GM18498 (cell line): ENCODE measurements around the gene PDE3A.
"Not testable (repeated sequence)": the region's sequence is repeated elsewhere in the genome, so short reads cannot be mapped to it uniquely, and the experiment has no call there.

Source experiments
- ATAC-seq: cut with Tn5 transposase; IDR thresholded peaks from one replicate; pipeline ENCODE4 v1.9.1; 2021; ENCODE audit warnings: mild to moderate bottlenecking, moderate library complexity; ENCODE audit not compliant: unreplicated experiment

Gene PDE3A

GRCh38 chr12:20596061-20596460 is 227.7 kb downstream of the PDE3A start:
- no peak for ATAC-seq

- ATAC-seq, result no peak
These were observed 231.4 kb downstream of the PDE3A start for GRCh38 chr12:20599757-20600156.

DNA sequence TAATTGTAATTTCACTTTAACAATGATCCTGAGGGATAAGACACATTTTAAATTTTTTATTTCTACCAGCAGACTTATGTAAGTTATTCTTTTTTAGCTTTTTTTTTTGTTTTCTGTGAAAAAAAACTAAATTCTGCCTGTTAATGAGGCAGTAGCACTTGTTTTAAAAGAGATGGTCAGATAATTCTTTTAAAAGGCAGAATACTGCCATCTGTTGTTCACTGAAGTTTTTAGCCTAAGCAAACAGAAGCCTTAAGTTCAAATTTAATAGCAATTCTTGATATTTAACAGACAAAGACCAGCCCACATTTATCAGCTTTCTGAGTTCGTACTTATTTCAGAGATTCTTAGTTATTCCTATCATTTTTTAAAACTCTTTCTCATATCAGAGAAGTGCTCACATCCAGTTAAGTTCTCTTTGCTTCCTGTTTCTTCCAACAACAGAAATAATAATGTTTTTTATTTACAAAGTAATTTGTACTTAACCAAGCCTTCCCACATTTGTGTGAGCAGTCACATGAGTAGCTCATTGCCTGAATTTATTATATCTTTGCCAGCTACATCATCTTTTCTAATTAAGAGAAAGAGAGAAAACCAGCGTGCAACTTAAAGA is 233.4 kb downstream of the PDE3A start:
- no peak for ATAC-seq

- ATAC-seq, result no peak
These were observed 234.5 kb downstream of the PDE3A start for GRCh38 chr12:20602641-20603391.

DNA sequence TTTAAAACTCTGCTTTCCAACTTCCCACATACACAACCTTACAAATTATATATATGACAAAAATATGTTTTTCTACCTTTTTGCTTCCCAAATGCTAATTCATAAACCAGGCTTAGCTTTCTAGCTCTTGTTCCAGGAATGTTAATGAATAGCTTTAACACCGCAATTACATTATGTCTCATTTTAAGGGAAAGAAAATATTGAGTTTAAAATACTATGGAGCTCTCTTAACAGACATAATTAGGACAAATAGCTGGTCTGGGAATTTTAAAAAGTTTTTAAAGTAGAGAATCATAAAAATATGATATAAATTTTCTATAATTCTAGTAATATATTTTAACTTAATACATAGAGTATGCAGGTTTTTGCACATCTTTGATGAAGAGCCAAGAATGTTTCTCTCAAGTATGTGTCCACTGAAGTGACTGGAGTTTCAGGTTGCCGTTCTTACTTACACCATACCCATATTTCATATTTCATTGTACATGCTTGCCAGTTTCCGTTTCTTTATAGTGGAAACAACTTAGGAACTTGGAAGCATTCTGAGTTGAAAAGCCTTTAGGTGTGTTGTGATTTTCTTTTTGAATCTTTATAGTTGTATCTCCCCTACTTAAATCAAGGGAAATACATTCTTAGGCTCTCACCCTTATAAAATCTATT is 236.2 kb downstream of the PDE3A start:
- no peak for ATAC-seq

GRCh38 chr12:20615020-20615419 is 246.7 kb downstream of the PDE3A start:
- ATAC-seq, result not testable (repeated sequence)

DNA sequence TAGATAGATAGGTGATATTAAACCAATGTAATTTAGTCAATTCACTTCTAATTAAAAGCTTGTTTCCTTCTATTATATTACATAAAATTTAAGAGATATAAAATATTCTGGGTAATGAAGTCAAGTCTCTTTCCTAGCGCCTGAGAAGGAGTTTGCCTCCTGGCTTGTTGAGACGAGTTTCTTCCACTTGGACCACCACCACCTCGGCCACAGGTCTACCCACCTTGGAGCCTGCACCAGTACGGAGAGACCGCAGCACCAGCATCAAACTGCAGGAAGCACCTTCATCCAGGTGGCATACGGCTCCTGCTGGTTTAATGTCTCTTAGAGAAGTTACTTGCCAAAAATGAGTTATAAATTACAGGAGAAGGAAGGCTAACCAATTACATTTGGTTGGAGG is 247.8 kb downstream of the PDE3A start:
- ATAC-seq, result no peak

DNA sequence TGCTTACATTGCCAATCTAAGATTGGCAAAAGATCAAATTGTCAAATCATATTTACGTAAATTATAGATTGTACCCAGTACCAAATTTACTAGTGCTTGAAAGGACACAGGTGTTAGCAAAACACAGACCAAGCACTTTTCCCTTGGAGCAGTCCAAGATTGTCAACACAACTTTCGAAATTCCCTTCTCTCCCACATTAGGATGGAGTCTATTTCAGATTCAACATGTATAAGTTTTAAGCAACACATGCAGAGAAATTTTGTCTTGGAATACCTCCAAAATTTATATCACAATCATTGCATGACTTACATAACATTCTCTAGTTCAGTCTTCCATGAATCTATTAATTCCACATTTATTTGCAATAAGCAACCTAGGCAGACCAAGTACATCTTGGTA is 251.9 kb downstream of the PDE3A start:
- ATAC-seq, result no peak

DNA sequence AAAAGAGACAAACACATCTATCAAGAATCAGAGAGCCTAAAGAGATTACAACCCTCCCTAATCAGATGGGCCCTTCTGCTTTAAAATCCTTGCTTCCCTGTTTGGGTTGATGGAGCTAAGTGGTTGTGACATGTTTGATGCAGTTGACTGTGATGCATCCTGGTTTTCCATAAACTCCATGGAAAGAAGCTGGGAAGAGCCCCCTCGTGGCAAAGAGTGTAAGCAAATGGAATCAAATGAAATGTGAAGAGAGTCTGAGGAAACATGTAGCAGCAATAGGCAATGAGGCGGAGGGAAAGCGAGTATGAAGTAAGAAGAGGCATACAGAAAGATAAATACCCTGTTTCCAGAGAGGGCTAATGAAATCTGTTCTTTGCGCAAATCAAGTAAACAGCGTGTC is 256.4 kb downstream of the PDE3A start:
- ATAC-seq, result no peak

DNA sequence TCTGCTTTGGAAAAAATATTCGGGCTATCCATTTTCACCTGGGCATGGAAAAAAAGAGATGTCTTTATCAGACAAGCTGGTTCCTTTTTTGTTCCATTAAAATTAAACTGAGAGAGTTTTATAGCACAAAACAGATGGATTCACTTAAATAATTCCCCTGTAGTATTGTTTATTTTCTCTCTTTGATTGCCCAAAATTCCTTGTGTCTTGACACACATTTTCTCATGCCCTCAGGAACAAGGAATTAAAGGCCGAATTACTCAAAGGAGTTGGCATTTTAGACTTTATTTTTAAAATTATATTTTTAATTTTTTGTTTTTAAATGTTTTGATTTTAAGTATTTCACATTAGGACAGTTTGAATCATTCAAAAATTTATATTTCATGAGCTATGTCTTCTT is 257.2 kb downstream of the PDE3A start:
- no peak for ATAC-seq

DNA sequence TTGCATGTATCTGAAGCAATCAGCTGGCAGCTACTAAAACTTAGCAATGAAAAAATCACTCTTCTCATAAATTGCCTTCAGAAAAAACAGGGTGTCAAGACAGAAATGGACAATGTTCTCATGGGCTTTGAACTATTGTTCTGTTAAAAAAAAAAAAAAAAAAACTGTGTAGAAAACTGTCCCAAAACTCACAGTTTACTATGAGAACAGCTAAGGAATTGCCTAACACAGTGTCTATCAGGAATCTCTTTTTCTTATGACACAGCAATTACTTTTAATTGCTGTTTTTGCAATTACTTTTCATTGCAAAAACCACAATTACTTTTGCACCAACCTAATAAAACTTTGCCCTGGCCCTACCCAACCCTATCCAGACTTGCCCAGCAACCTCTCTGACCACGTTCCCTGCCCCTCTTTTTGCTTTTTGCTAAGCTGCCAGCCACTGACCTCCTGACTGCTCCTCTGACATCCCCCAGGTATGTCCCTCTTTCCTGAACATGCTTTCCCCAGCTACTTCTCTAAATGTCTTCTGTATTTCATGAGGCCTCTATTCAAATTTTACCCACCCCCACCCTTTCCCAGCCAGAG is 258.8 kb downstream of the PDE3A start:
- ATAC-seq, result no peak

DNA sequence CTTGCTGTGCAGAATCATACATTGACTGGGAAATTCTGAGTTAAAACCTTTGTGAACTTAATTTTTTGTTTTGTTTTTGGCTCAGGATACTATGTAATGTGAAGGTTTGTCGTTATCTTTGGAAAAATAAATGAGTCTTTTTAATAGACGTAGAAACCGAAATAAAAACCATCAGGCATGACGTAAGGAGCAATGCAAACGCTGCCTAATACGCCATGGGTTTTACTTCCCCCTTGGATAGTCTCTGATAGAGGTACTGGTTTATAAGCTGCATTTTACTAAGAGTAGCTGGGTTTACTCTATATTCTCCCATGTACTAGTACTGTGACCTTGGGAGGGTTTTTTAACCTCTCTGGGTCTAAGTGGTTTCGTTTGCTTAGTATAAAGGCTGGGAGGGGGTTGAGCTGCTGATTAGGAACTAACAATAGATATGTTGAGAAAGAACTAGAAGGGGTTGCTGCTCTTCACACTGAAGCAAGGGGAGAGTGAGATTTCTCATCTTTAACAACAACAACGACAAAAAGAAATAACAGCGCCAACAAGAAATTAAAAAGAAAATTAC is 260.0 kb downstream of the PDE3A start:
- no peak for ATAC-seq

GRCh38 chr12:20628999-20629398 is 260.7 kb downstream of the PDE3A start:
- no peak for ATAC-seq

DNA sequence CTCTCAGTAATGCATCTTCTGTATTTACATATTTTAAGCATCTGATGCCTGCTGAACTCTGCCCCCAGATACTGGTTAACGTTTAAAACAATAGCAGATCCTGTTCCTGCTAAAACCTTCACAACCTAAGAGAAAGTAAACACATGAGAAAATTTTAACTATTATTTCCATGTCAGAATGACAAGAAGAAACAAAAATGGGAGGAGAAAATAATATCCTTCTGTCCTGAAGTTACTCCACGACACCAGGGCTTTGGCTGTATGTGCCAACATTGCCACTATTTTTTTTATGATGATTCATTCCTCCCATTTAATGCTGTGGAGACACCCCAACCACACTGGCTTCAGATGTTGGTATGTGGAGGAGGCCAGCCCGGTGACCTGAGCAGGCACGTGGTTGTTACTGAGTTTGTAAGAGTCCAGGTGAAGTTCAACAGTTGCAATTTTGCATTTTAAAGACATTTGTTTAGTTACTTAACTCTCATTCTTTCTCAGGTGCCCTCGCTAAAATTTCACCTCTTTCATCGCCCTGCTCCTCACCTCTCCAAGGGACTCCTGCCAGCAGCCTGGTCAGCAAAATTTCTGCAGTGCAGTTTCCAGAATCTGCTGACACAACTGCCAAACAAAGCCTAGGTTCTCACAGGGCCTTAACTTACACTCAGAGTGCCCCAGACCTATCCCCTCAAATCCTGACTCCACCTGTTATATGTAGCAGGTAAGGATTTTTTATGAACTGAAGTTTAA is 261.2 kb downstream of the PDE3A start:
- ATAC-seq, result no peak

DNA sequence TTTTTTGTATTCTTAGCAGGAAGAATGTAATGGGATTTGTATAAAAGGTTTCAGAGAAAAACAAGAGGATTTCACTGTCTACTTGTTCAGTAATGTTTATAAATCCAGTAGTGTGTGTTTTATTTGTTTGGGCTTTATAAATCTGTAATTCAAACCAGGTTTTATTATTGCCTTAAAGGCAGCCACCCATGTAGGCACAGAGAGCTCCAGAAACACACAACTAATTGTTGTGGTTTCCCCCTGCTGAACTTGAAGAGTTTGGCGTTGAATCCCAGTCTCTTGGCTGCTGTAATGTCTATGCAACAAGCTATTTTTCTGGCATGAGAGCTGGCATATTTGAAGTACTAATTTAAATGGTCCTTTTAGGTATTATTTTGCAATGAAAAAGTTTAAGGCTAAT is 263.4 kb downstream of the PDE3A start:
- ATAC-seq, result no peak

GRCh38 chr12:20641106-20641505 is 272.8 kb downstream of the PDE3A start:
- ATAC-seq, result no peak

GRCh38 chr12:20643822-20644221 is 275.5 kb downstream of the PDE3A start:
- no peak for ATAC-seq

DNA sequence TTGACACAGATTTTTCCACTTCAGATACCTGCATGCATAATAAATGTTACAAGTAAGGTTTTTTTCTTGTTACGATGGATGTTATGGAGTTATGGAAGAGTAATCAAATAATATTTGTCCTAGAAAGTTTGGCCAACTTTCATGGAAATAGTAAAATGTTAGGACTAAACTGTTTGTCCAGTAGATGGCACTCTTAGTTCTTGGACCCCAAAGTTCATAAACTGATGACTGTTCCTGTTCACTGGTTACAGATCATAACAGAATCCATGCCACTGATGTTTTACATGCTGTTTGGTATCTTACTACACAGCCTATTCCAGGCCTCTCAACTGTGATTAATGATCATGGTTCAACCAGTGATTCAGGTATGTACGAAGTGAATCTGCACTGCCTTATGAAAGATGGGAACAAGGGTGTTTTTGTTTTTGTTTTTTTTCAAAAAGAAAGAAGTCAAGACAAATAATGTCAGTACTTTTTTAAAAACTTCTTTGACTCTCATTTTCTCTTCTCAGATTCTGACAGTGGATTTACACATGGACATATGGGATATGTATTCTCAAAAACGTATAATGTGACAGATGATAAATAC is 278.0 kb downstream of the PDE3A start:
- ATAC-seq, result no peak

DNA sequence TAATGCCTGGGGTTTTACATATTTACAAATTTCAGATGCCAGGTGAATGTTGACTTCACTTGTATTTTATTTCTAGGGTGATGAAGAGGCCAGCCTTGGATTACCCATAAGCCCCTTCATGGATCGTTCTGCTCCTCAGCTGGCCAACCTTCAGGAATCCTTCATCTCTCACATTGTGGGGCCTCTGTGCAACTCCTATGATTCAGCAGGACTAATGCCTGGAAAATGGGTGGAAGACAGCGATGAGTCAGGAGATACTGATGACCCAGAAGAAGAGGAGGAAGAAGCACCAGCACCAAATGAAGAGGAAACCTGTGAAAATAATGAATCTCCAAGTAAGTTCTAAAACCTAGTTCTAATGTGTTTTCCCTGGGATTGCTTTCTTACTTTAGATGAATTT is 285.5 kb downstream of the PDE3A start:
- ATAC-seq, result no peak

GRCh38 chr12:20656600-20656999 is 288.3 kb downstream of the PDE3A start:
- ATAC-seq, result no peak
